Activated CD4-positive, alpha-beta T cell treated with anti-CD3 and anti-CD28 coated beads for 48 hours (primary cell): ENCODE results near the gene GTPBP6.
"Not testable (repeated sequence)": the region's sequence is repeated elsewhere in the genome, so short reads cannot be mapped to it uniquely, and the experiment has no call there.

Source experiments
- DNase-seq: peaks from one replicate; pipeline ENCODE4 v3.0.0-alpha.2; 2020

The GTPBP6 gene

GRCh38 chrX:316351-317325, 2.0 kb downstream of the GTPBP6 start:
- DNase-seq: no peak

GRCh38 chrX:314781-315595, 3.6 kb downstream of the GTPBP6 start:
- no peak for DNase-seq

GRCh38 chrX:314049-314448, 4.5 kb downstream of the GTPBP6 start:
- DNase-seq: no peak

GRCh38 chrX:313546-313945, 5.0 kb downstream of the GTPBP6 start:
- no peak for DNase-seq

- DNase-seq: no peak
Observed at GRCh38 chrX:312621-313331, 5.8 kb downstream of the GTPBP6 start.

- DNase-seq: no peak
Observed at GRCh38 chrX:311156-312129, 7.2 kb downstream of the GTPBP6 start.

GRCh38 chrX:310621-311155, 7.9 kb downstream of the GTPBP6 start:
- DNase-seq: no peak

- no peak for DNase-seq
Observed at GRCh38 chrX:308821-309520, 9.6 kb downstream of the GTPBP6 start.

GRCh38 chrX:307261-308111, 11.1 kb downstream of the GTPBP6 start:
- no peak for DNase-seq

GRCh38 chrX:306614-307251, 11.9 kb downstream of the GTPBP6 start:
- DNase-seq: not testable (repeated sequence)

GRCh38 chrX:305781-306613, 12.6 kb downstream of the GTPBP6 start:
- DNase-seq: not testable (repeated sequence)

- DNase-seq: no peak
Observed at GRCh38 chrX:302975-303374, 15.6 kb downstream of the GTPBP6 start.

GRCh38 chrX:300334-300733, 18.3 kb downstream of the GTPBP6 start:
- no peak for DNase-seq

- DNase-seq: no peak
Observed at GRCh38 chrX:298993-299392, 19.6 kb downstream of the GTPBP6 start.

GRCh38 chrX:295136-295535, 23.5 kb downstream of the GTPBP6 start:
- no peak for DNase-seq

GRCh38 chrX:292900-293897, 25.4 kb downstream of the GTPBP6 start:
- DNase-seq: peak; percentile 1

- DNase-seq: peak; percentile 2
Observed at GRCh38 chrX:291411-291901, 27.1 kb downstream of the GTPBP6 start.
